AG09309 (cell line): ENCODE measurements around the gene TRABD2B.

Experiments
- DNase-seq: peaks from one replicate; pipeline ENCODE4 v3.0.0-alpha.2; 2010; ENCODE audit warnings: low read depth
- H3K4me3 ChIP-seq: 2 replicates; pipeline ENCODE4 v1.5.1; 2011; ENCODE audit warnings: mild to moderate bottlenecking, low read depth, low read length, moderate library complexity; ENCODE audit not compliant: control insufficient read depth
- TF ChIP-seq, protein P1 (sequence below): IDR thresholded peaks from 2 replicates; pipeline ENCODE4 v1.5.1; 2011; ENCODE audit warnings: mild to moderate bottlenecking, low read depth, low read length, inconsistent platforms; ENCODE audit not compliant: insufficient read depth, control insufficient read depth; ENCODE audit errors: missing control alignments

The TRABD2B gene

DNA sequence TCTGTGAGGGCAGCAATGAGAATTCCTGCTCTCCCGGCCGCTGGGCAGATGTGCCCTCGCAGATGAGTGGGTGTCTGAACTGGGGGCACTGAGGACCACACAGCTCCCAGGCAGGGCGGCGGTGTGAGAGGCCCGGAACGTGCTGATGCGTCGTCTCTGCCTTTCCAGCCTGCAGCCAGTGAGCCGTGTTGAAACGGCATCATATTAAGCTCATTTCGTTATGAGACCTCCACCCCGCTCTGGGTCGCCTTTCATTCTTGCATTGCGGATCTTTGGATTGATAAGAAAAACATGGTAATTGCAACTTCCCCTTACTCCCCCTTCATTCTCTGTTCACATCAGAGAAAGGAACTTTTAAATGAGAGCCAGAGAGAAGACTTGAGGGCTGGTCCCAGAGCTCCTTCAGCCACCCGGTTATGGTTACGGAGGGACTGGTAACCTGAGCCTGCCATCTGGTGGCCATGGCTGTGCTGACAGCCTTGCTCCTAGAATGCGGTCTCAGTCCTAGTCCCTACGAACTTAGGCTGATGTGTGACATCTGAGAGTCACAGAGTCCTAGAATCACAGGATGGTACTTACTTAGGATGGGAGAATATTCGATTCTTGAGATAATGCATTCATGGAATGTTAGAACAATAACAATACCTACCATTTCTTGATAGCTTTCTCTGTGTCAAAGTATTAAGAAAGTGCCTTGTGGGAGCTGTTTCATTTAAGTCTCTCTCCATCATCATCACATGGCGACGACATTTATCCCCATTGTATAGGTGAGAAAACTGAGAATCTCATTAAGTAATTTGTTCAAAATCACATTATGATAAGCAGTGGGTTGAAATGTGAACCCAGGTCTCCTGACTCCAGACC, 271.0 kb downstream of the TRABD2B start:
- TF ChIP-seq, protein P1, sequence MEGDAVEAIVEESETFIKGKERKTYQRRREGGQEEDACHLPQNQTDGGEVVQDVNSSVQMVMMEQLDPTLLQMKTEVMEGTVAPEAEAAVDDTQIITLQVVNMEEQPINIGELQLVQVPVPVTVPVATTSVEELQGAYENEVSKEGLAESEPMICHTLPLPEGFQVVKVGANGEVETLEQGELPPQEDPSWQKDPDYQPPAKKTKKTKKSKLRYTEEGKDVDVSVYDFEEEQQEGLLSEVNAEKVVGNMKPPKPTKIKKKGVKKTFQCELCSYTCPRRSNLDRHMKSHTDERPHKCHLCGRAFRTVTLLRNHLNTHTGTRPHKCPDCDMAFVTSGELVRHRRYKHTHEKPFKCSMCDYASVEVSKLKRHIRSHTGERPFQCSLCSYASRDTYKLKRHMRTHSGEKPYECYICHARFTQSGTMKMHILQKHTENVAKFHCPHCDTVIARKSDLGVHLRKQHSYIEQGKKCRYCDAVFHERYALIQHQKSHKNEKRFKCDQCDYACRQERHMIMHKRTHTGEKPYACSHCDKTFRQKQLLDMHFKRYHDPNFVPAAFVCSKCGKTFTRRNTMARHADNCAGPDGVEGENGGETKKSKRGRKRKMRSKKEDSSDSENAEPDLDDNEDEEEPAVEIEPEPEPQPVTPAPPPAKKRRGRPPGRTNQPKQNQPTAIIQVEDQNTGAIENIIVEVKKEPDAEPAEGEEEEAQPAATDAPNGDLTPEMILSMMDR: peak; percentile 91
- no peak overlapping the region; the same call in 1 of the 2 replicates for H3K4me3 ChIP-seq
- DNase-seq: peak; percentile 38

DNA sequence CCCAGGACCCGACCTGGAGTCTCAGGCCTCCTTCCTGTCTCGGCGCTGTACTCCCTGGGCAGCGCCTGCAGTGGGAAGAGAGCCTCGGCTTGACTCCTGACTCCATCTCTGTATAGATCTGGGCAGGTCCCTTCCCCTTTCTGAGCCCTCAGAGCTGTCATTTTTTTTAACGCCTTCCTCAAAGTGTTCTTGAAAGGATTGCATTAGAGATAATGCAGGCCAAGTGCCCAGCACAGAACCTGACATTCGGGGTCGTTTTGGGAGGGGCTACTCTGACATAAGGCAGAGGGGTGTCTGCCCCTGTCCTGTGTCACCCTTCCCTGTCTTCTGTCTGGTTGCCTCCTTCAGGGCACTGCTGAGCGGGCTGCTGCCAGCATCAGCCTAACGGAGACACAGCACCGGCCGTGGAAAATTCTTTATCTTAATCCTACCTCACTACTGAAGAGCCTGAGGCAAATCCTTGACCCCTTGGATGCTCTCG, 271.6 kb downstream of the TRABD2B start:
- no peak for DNase-seq
- H3K4me3 ChIP-seq: no peak overlapping the region
- TF ChIP-seq, protein P1: no peak

- DNase-seq: no peak
- no peak overlapping the region for H3K4me3 ChIP-seq
- TF ChIP-seq, protein P1: no peak
These were observed 272.1 kb downstream of the TRABD2B start for GRCh38 chr1:47725000-47725473.

GRCh38 chr1:47724432-47724999, 272.7 kb downstream of the TRABD2B start:
- TF ChIP-seq, protein P1: no peak
- no peak overlapping the region for H3K4me3 ChIP-seq
- no peak for DNase-seq

DNA sequence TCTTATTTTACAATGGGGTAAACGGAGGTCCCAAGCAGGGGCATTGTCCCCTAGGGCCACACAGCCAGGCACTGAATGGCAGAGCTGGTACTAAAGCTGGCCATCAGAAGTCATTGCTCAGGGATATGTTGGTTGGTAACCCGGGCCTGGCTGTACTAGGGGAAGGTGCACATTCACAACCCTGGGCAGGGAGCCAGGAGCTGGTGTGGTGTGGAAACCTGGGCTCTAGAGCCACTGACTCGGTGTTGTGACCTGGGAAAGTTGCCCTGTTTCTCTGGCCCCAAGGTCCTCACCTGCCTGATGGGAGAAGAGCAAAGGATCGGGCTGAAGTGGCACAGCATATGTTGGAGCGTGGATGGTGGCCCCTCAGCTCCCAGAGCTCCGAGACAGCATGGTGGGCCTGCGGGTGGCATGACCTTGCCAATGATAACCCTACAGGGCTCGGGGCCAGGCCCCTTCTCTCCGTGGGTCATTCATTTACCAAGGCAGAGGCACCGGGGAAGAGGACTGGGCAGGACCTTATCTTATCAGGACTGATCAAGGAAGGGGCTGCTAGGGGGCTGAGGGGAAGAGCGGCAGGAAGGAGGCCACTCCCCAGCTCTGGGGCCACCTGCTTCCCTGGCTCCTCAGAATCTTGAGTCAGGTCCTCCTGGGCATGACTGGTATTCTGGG, 274.1 kb downstream of the TRABD2B start:
- no peak for DNase-seq
- TF ChIP-seq, protein P1: no peak
- H3K4me3 ChIP-seq: no peak overlapping the region

GRCh38 chr1:47722101-47722500, 275.1 kb downstream of the TRABD2B start:
- TF ChIP-seq, protein P1: no peak
- H3K4me3 ChIP-seq: no peak overlapping the region
- DNase-seq: no peak
